ENCODE measurements around the gene ZNF383. TPM values are rescaled to one million over a fixed set of nuclear protein-coding genes. Genes with fewer than 3 reads are reported as not detected.

The ZNF383 gene
- total and polyA plus RNA-seq, 2 donors from 2014 or later, result 4.3 to 11.5 TPM

GRCh38 chr19:37221136-37221535 lies 3.1 kb downstream of the ZNF383 start:
- no peak for DNase-seq
- Histone ChIP-seq H3K27ac (ENCODE audit: low read depth in 2 of 2, low read length in 2 of 2) (no peak overlapping the region), H3K4me1 (ENCODE audit: control insufficient read depth in 2 of 3, insufficient read depth in 2 of 3, low read depth in 1 of 3, low read length in 3 of 3) (peaks cover 0 to 7% (median 0%) of the 10 kb centered on the region in 3 donors)

GRCh38 chr19:37226248-37226647 lies 8.2 kb downstream of the ZNF383 start:
- FAIRE-seq (no peak), DNase-seq (no peak)
- no peak for TF ChIP-seq CTCF (IDR thresholded peaks at IDR 0.05; ENCODE audit: borderline replicate concordance, extremely low read depth, insufficient read depth)
- Histone ChIP-seq H3K4me3 (ENCODE audit: low read length in 3 of 3) (no peak overlapping the region), H3K9ac (ENCODE audit: low read length in 3 of 3) (no peak overlapping the region), H3K36me3 (ENCODE audit: control insufficient read depth in 2 of 3, insufficient read depth in 3 of 3, low read length in 3 of 3) (peaks cover 10 to 16% (median 15%) of the 10 kb centered on the region in 3 donors), H3K27ac (ENCODE audit: low read depth in 2 of 2, low read length in 2 of 2) (no peak overlapping the region), H3K27me3 (ENCODE audit: control insufficient read depth, insufficient read depth, low read length) (no peaks in the 10 kb centered on the region), H3K9me3 (ENCODE audit: control insufficient read depth in 2 of 3, insufficient read depth in 1 of 3, low read length in 3 of 3) (no peaks in the 10 kb centered on the region), H3K4me1 (ENCODE audit: control insufficient read depth in 2 of 3, insufficient read depth in 2 of 3, low read depth in 1 of 3, low read length in 3 of 3) (no peaks in the 10 kb centered on the region)
- intact Hi-C loops (cut with DNase I), result no loop called here

More at GRCh38 chr19:37221136-37221535, 3.1 kb downstream of the ZNF383 start:
- FAIRE-seq, result no peak
- no peak for TF ChIP-seq CTCF (IDR thresholded peaks at IDR 0.05; ENCODE audit: borderline replicate concordance, extremely low read depth, insufficient read depth)
- Histone ChIP-seq H3K9ac (ENCODE audit: low read length in 3 of 3) (no peak overlapping the region), H3K4me3 (ENCODE audit: low read length in 3 of 3) (no peak overlapping the region), H3K36me3 (ENCODE audit: control insufficient read depth in 2 of 3, insufficient read depth in 3 of 3, low read length in 3 of 3) (peaks cover under 1 to 2% (median 2%) of the 10 kb centered on the region in 3 donors), H3K9me3 (ENCODE audit: control insufficient read depth in 2 of 3, insufficient read depth in 1 of 3, low read length in 3 of 3) (no peaks in the 10 kb centered on the region), H3K27me3 (ENCODE audit: control insufficient read depth, insufficient read depth, low read length) (no peaks in the 10 kb centered on the region)
- intact Hi-C loops (cut with DNase I), result no loop called here

- TF ChIP-seq CTCF (IDR thresholded peaks at IDR 0.05; ENCODE audit: borderline replicate concordance, extremely low read depth, insufficient read depth), result peak; percentile 56
- Histone ChIP-seq H3K27me3 (ENCODE audit: control insufficient read depth, insufficient read depth, low read length) (no peaks in the 10 kb centered on the region), H3K9me3 (ENCODE audit: control insufficient read depth in 2 of 3, insufficient read depth in 1 of 3, low read length in 3 of 3) (no peaks in the 10 kb centered on the region), H3K4me3 (ENCODE audit: low read length in 3 of 3) (no peak overlapping the region), H3K9ac (ENCODE audit: low read length in 3 of 3) (no peak overlapping the region), H3K36me3 (ENCODE audit: control insufficient read depth in 2 of 3, insufficient read depth in 3 of 3, low read length in 3 of 3) (peaks cover 10 to 23% (median 15%) of the 10 kb centered on the region in 3 donors), H3K4me1 (ENCODE audit: control insufficient read depth in 2 of 3, insufficient read depth in 2 of 3, low read depth in 1 of 3, low read length in 3 of 3) (no peaks in the 10 kb centered on the region), H3K27ac (ENCODE audit: low read depth in 2 of 2, low read length in 2 of 2) (no peak overlapping the region)
- FAIRE-seq (no peak), DNase-seq (peak in 4 of 5 donors; percentile 67 to 77 (median 73))
- intact Hi-C loops (cut with DNase I), result no loop called here
Observed at GRCh38 chr19:37227996-37228395, 10.0 kb downstream of the ZNF383 start.

- H3K27ac ChIP-seq (ENCODE audit: low read depth in 2 of 2, low read length in 2 of 2), result no peak overlapping the region
- no peak overlapping the region for H3K9ac ChIP-seq (ENCODE audit: low read length in 3 of 3)
- no peak for FAIRE-seq
- H3K36me3 ChIP-seq (ENCODE audit: control insufficient read depth in 2 of 3, insufficient read depth in 3 of 3, low read length in 3 of 3), result peaks cover 21 to 47% (median 37%) of the 10 kb centered on the region in 3 donors
- H3K4me1 ChIP-seq (ENCODE audit: control insufficient read depth in 2 of 3, insufficient read depth in 2 of 3, low read depth in 1 of 3, low read length in 3 of 3), result no peaks in the 10 kb centered on the region
- H3K27me3 ChIP-seq (ENCODE audit: control insufficient read depth, insufficient read depth, low read length), result no peaks in the 10 kb centered on the region
- no peak for TF ChIP-seq CTCF (IDR thresholded peaks at IDR 0.05; ENCODE audit: borderline replicate concordance, extremely low read depth, insufficient read depth)
- intact Hi-C loops (cut with DNase I), result no loop called here
- peaks cover 10 to 68% (median 49%) of the 10 kb centered on the region in 3 donors for H3K9me3 ChIP-seq (ENCODE audit: control insufficient read depth in 2 of 3, insufficient read depth in 1 of 3, low read length in 3 of 3)
- H3K4me3 ChIP-seq (ENCODE audit: low read length in 3 of 3), result peak overlapping the region in 1 of 3 donors; percentile 11
- DNase-seq, result no peak
Observed at GRCh38 chr19:37243206-37243632, 25.2 kb downstream of the ZNF383 start.
